Activated naive CD4-positive, alpha-beta T cell treated with Interleukin-2 at 50 U/mL for 16 hours (primary cell): ENCODE data around the gene ARHGEF9.
"Not testable (repeated sequence)": the region's sequence is repeated elsewhere in the genome, so short reads cannot be mapped to it uniquely, and the experiment has no call there.

ENCODE experiments used
- DNase-seq: peaks from one replicate; pipeline ENCODE4 v3.0.0-alpha.2; 2020

Gene ARHGEF9

DNA sequence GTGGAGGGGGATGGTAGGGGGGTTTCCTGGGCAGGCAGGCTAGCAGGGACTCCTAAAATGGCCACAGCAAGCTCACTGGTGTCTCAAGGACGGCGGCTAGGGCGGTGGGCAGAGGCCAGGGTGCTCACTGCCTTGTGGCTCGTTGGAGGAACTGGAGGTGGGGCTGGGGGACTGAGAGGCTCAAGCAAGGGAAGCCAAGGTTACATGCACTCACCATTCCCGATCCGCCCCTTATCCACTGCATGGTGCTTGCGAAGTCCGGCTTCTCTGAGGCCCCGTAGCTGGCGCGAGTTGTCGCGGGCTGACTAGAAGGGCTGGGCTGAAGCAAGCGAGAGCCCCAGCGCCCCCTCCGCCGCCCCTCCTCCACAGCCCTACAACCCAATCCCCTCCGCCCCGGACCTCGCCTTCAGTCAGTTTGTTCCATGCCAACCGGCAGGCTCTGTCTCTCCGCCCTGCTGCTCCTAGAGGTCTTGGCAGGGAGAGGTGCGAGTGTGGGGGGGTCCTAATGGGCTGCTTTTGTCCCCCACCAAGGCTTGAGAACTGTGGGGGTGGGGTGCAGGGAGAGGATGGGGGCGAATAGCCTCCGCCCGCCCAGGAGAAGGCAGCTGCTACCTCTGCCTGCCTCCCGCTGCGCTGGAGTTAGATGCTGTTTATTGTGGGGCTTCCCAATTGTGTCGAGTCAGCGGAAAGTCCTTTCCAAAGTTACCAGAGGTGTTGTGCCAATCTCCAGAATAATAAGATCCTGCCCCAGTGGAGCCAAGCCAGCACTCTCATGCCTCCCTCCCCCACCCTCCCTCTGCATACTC lies at the start of gene ARHGEF9:
ARHGEF9 (minus strand) TSS at position 313 of the 806 bp plus-strand sequence; CDS start at position 244, 69 bp downstream.
- DNase-seq = no peak

- not testable (repeated sequence) for DNase-seq
Observed at GRCh38 chrX:63825446-63825845, 40.4 kb upstream of the ARHGEF9 start.

DNA sequence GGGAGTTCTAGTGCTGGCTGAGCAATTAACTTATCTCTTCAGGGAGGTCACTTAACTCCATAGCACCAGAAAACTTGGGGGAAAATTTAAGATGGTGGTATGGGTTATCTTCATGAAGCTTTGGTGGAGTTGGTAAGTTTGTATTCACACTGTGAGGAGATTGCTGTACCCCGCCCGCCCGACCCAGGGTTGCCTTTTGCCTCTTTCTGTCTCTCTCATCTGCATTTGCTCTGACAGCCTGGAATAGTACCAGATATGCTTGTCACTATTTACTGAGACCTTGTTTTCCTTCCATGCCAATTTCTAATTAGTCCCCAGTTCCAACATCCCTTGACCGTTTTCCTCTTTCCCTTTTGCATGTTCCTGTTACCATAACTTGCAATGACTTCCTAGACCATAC lies 33.1 kb upstream of the ARHGEF9 start:
- DNase-seq = no peak

GRCh38 chrX:63817696-63818095 lies 32.7 kb upstream of the ARHGEF9 start:
- no peak for DNase-seq

- no peak for DNase-seq
Observed at GRCh38 chrX:63812823-63813222, 27.8 kb upstream of the ARHGEF9 start.

- no peak for DNase-seq
Observed at GRCh38 chrX:63810746-63811145, 25.7 kb upstream of the ARHGEF9 start.

- DNase-seq = no peak
Observed at GRCh38 chrX:63809173-63809572, 24.2 kb upstream of the ARHGEF9 start.

GRCh38 chrX:63795406-63795805 lies 10.4 kb upstream of the ARHGEF9 start:
- not testable (repeated sequence) for DNase-seq

GRCh38 chrX:63785708-63786040 lies 660 bp upstream of the ARHGEF9 start:
- DNase-seq = no peak

GRCh38 chrX:63784346-63784901 lies 590 bp downstream of the ARHGEF9 start:
- DNase-seq = no peak

DNA sequence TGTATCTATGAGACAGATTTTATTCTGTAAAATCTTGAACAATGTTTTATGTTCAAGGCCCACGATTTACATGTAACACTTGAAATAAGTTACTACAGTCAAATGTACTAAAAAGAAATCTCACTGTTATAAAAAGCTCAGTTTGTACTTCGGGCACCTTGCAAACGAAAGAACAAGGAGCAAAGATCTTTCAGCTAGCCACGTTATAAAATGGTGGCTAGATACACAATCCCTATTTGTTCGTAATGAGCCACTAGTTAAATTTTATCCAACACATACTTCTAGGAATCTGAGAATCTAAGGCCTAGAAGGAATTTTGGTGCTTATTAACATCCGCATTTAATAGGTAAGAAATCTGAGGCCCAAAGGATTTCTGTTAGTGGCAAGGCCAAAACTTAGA lies 2.5 kb downstream of the ARHGEF9 start:
- DNase-seq = no peak

GRCh38 chrX:63768760-63769159 lies 16.3 kb downstream of the ARHGEF9 start:
- no peak for DNase-seq

GRCh38 chrX:63765712-63766111 lies 19.3 kb downstream of the ARHGEF9 start:
- no peak for DNase-seq

GRCh38 chrX:63764946-63765345 lies 20.1 kb downstream of the ARHGEF9 start:
- no peak for DNase-seq

GRCh38 chrX:63761639-63762038 lies 23.4 kb downstream of the ARHGEF9 start:
- no peak for DNase-seq

GRCh38 chrX:63758011-63758410 lies 27.0 kb downstream of the ARHGEF9 start:
- no peak for DNase-seq

- no peak for DNase-seq
Observed at GRCh38 chrX:63755892-63756291, 29.1 kb downstream of the ARHGEF9 start.

- peak; percentile 89 for DNase-seq
Observed at GRCh38 chrX:63754860-63755579, 30.0 kb downstream of the ARHGEF9 start.

DNA sequence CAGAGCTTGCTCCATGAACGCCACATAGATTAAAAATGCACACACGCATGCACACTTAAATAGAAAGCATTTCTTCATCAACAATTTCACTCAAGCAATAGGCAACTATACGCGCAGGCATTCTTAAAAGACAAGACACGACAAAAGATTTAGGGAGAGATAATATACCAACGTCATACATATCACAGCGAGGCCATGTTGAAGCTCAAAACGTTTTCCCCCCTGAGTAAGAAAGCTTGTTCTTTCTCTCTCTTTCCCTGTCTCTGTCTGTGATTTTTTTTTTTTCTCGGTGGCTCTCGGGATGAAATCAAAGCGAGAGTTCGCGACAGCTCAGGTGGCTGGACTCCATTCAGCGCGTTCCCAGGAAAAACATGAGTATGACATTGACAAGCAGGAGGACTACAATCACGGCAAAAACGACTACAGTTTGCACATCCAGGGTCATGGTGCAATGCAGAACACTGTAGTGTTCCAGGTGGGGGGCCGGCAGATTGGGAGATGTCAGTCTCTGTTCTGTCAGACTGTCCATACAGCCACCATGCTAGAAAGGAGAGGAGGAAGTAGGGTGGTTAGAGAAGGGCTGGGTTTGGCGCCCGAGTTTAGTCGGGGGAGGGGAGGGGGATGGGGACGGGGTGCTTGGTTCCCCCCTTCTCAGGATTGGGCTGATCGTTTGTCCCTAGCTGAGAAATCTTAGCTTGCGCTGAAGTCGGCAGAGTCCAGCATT lies 30.7 kb downstream of the ARHGEF9 start:
- peak; percentile 23 for DNase-seq

DNA sequence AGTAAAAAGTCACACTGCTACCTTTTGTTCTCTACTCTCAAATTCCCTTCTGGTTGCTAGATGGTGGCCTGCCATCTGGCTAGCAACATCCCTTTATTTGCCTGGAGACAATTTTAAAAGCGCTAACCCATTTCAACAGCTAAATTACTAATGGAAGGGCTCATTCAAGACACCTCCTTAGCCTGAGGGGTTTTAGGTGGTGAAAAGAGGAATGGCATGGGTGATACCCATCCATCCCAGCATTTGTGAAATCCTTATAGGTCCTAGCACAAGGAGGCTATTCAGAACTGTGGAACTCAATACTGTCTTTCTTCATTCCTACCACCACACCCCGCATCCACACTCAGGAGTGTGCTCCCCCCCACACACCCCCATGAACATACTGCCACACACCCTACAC lies 33.5 kb downstream of the ARHGEF9 start:
- no peak for DNase-seq

DNA sequence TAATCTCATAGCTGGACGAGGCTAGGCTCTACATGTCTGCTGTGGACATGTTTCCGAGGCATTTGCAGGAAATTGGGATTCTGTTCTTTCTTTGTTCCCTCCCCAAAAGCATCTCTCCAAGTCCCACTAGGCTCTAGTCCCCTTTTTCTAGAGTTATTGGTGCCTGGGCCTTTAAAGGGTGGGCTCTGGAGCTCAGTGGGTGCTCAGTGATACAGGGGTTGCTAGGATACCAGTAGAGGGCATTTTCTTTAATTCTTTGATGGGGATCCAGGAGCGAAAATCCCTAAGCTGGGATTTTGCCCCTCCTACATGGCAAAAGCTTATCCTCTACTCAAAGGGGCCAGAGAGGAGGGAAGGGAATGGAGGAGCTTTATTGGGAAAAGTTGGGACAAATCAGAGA lies 34.2 kb downstream of the ARHGEF9 start:
- DNase-seq = no peak

- DNase-seq = no peak
Observed at GRCh38 chrX:63747331-63747730, 37.7 kb downstream of the ARHGEF9 start.

GRCh38 chrX:63746715-63747114 lies 38.3 kb downstream of the ARHGEF9 start:
- no peak for DNase-seq
